GM10847 (cell line): Measurements from ENCODE around the gene CHN1.

Experiments
- POLR2A ChIP-seq: IDR thresholded peaks from 2 replicates; pipeline ENCODE4 v1.6.1; 2011; ENCODE audit not compliant: insufficient read length; ENCODE audit errors: extremely low read depth

The CHN1 gene

GRCh38 chr2:174967691-174968260, 37.4 kb downstream of the CHN1 start:
- TF ChIP-seq POLR2A, result no peak

GRCh38 chr2:174967086-174967485, 38.1 kb downstream of the CHN1 start:
- no peak for TF ChIP-seq POLR2A

GRCh38 chr2:174965992-174966744, 39.0 kb downstream of the CHN1 start:
- TF ChIP-seq POLR2A, result no peak

- no peak for TF ChIP-seq POLR2A
Measured at GRCh38 chr2:174965551-174965950, 39.6 kb downstream of the CHN1 start.

- no peak for TF ChIP-seq POLR2A
Measured at GRCh38 chr2:174964404-174964803, 40.8 kb downstream of the CHN1 start.

GRCh38 chr2:174963437-174964400, 41.5 kb downstream of the CHN1 start:
- TF ChIP-seq POLR2A, result no peak

GRCh38 chr2:174959787-174960186, 45.4 kb downstream of the CHN1 start:
- no peak for TF ChIP-seq POLR2A

- no peak for TF ChIP-seq POLR2A
Measured at GRCh38 chr2:174957050-174957449, 48.1 kb downstream of the CHN1 start.

GRCh38 chr2:174952607-174953006, 52.6 kb downstream of the CHN1 start:
- TF ChIP-seq POLR2A, result no peak

GRCh38 chr2:174951745-174952144, 53.4 kb downstream of the CHN1 start:
- TF ChIP-seq POLR2A, result no peak

- TF ChIP-seq POLR2A, result no peak
Measured at GRCh38 chr2:174949988-174950687, 55.0 kb downstream of the CHN1 start.

GRCh38 chr2:174945601-174946260, 59.5 kb downstream of the CHN1 start:
- no peak for TF ChIP-seq POLR2A

GRCh38 chr2:174939046-174939445, 66.1 kb downstream of the CHN1 start:
- no peak for TF ChIP-seq POLR2A

GRCh38 chr2:174931724-174932123, 73.5 kb downstream of the CHN1 start:
- TF ChIP-seq POLR2A, result no peak

GRCh38 chr2:174929786-174930185, 75.4 kb downstream of the CHN1 start:
- TF ChIP-seq POLR2A, result no peak
